ENCODE data around the gene ANKH.

Gene ANKH

GRCh38 chr5:14745188-14745563 lies 126.4 kb downstream of the ANKH start:
- Histone ChIP-seq H3K4me3 (IDR thresholded peaks at IDR 0.05; ENCODE audit: insufficient read depth, low read depth, low read length) (no peak overlapping the region), H3K79me2 (ENCODE audit: insufficient read depth, low read depth) (no peaks in the 10 kb centered on the region), H3K9ac (no peak overlapping the region), H2AFZ (ENCODE audit: low read depth) (no peak overlapping the region), H3K36me3 (ENCODE audit: insufficient read depth) (no peaks in the 10 kb centered on the region), H4K20me1 (ENCODE audit: insufficient read depth) (no peaks in the 10 kb centered on the region), H3K27ac (no peak overlapping the region), H3K27me3 (ENCODE audit: insufficient read depth, low read depth) (no peaks in the 10 kb centered on the region), H3K4me2 (no peak overlapping the region), H3K4me1 (ENCODE audit: low read depth, poor library complexity, severe bottlenecking) (no peaks in the 10 kb centered on the region)
- TF ChIP-seq CTCF (conservative IDR thresholded peaks at IDR 0.05; ENCODE audit: low read depth, low read length): no peak

- Histone ChIP-seq H3K4me1 (ENCODE audit: low read depth, poor library complexity, severe bottlenecking) (no peaks in the 10 kb centered on the region), H2AFZ (ENCODE audit: low read depth) (no peak overlapping the region), H3K27me3 (ENCODE audit: insufficient read depth, low read depth) (no peaks in the 10 kb centered on the region), H3K9ac (no peak overlapping the region), H4K20me1 (ENCODE audit: insufficient read depth) (no peaks in the 10 kb centered on the region), H3K36me3 (ENCODE audit: insufficient read depth) (no peaks in the 10 kb centered on the region), H3K27ac (no peak overlapping the region), H3K4me2 (no peak overlapping the region), H3K4me3 (IDR thresholded peaks at IDR 0.05; ENCODE audit: insufficient read depth, low read depth, low read length) (no peak overlapping the region), H3K79me2 (ENCODE audit: insufficient read depth, low read depth) (no peaks in the 10 kb centered on the region)
- no peak for TF ChIP-seq CTCF (conservative IDR thresholded peaks at IDR 0.05; ENCODE audit: low read depth, low read length)
These were observed 127.0 kb downstream of the ANKH start for GRCh38 chr5:14744296-14745187.

GRCh38 chr5:14743601-14744295 lies 127.8 kb downstream of the ANKH start:
- H3K9ac ChIP-seq: no peak overlapping the region
- no peak overlapping the region for H3K27ac ChIP-seq
- no peak overlapping the region for H3K4me2 ChIP-seq
- no peaks in the 10 kb centered on the region for H3K79me2 ChIP-seq (ENCODE audit: insufficient read depth, low read depth)
- no peaks in the 10 kb centered on the region for H3K4me1 ChIP-seq (ENCODE audit: low read depth, poor library complexity, severe bottlenecking)
- H3K27me3 ChIP-seq (ENCODE audit: insufficient read depth, low read depth): no peaks in the 10 kb centered on the region
- no peaks in the 10 kb centered on the region for H3K36me3 ChIP-seq (ENCODE audit: insufficient read depth)
- H3K4me3 ChIP-seq (IDR thresholded peaks at IDR 0.05; ENCODE audit: insufficient read depth, low read depth, low read length): no peak overlapping the region
- H2AFZ ChIP-seq (ENCODE audit: low read depth): no peak overlapping the region
- no peaks in the 10 kb centered on the region for H4K20me1 ChIP-seq (ENCODE audit: insufficient read depth)
- no peak for TF ChIP-seq CTCF (conservative IDR thresholded peaks at IDR 0.05; ENCODE audit: low read depth, low read length)

- no peak overlapping the region for H3K4me2 ChIP-seq
- no peak overlapping the region for H3K27ac ChIP-seq
- H3K27me3 ChIP-seq (ENCODE audit: insufficient read depth, low read depth): no peaks in the 10 kb centered on the region
- no peak for TF ChIP-seq CTCF (conservative IDR thresholded peaks at IDR 0.05; ENCODE audit: low read depth, low read length)
- no peak overlapping the region for H3K4me3 ChIP-seq (IDR thresholded peaks at IDR 0.05; ENCODE audit: insufficient read depth, low read depth, low read length)
- no peak overlapping the region for H3K9ac ChIP-seq
- H3K36me3 ChIP-seq (ENCODE audit: insufficient read depth): no peaks in the 10 kb centered on the region
- H4K20me1 ChIP-seq (ENCODE audit: insufficient read depth): no peaks in the 10 kb centered on the region
- no peaks in the 10 kb centered on the region for H3K79me2 ChIP-seq (ENCODE audit: insufficient read depth, low read depth)
- H3K4me1 ChIP-seq (ENCODE audit: low read depth, poor library complexity, severe bottlenecking): no peaks in the 10 kb centered on the region
- H2AFZ ChIP-seq (ENCODE audit: low read depth): no peak overlapping the region
These were observed 129.1 kb downstream of the ANKH start for GRCh38 chr5:14742498-14742897.

Measured in KMS-11 (cell line).